Breast epithelium (tissue), 4 donors: ENCODE measurements around the gene SLC41A3. TPM values are rescaled to one million over a fixed set of nuclear protein-coding genes. Genes with fewer than 3 reads are reported as not detected.

Source experiments
- DNase-seq, 2 donors: peaks; one replicate each; pipeline ENCODE4 v3.0.0-alpha.2; 2019; ENCODE audit warnings: low spot score in 2 of 2
- H3K27ac ChIP-seq, 2 donors: fragments of 200-600 bp; sonication (generic) in 1 of 2; one replicate each; pipeline ENCODE4 v1.5.1; 2016 to 2019; ENCODE audit warnings: mild to moderate bottlenecking in 1 of 2
- H3K27me3 ChIP-seq, 2 donors: fragments of 200-600 bp; sonication (generic) in 1 of 2; one replicate each; pipeline versions ENCODE4 v1.5.1 to v1.6.0; 2017 to 2019; ENCODE audit warnings: control low read depth in 1 of 2, mild to moderate bottlenecking in 1 of 2
- H3K36me3 ChIP-seq: fragments of 200-600 bp; one replicate; pipeline ENCODE4 v1.5.1; 2019
- H3K4me1 ChIP-seq, 2 donors: fragments of 200-600 bp; sonication (generic); one replicate each; pipeline ENCODE4 v1.5.1; 2016 to 2019; ENCODE audit warnings: control low read depth in 1 of 2
- H3K4me3 ChIP-seq, 3 donors: fragments of 200-600 bp; sonication (generic); 1 replicate in 2 of 3; 2 replicates in 1 of 3; pipeline ENCODE4 v1.5.1; 2016 to 2019; ENCODE audit warnings: mild to moderate bottlenecking in 3 of 3, moderate library complexity in 2 of 3
- H3K9me3 ChIP-seq, 2 donors: fragments of 200-600 bp; sonication (generic) in 1 of 2; one replicate each; pipeline ENCODE4 v1.5.1; 2016 to 2019; ENCODE audit warnings: control low read depth in 1 of 2
- CTCF ChIP-seq, 3 donors: fragments of 450-650 bp; IDR thresholded peaks; one replicate each; pipeline ENCODE4 v1.5.1; 2016 to 2017; ENCODE audit warnings: antibody characterized with exemption in 3 of 3, mild to moderate bottlenecking in 3 of 3, moderate library complexity in 3 of 3
- POLR2A ChIP-seq: fragments of 450-650 bp; IDR thresholded peaks from one replicate; pipeline ENCODE4 v1.6.1; 2016; ENCODE audit warnings: antibody characterized with exemption, mild to moderate bottlenecking, moderate library complexity
- POLR2AphosphoS5 ChIP-seq, 3 donors: sonication (generic); formaldehyde crosslinking; IDR thresholded peaks; one replicate each; pipeline ENCODE4 v1.6.1; 2017; ENCODE audit warnings: antibody characterized with exemption in 3 of 3
- intact Hi-C: fragments of 100-400 bp; cut with DNase I; formaldehyde crosslinking; loops from one replicate; pipeline ENCODE4 v1.15.1; 2023; ENCODE audit warnings: low total_unique reads
- total RNA-seq, 3 donors: library from RNA; depleted of rRNA; stranded (reverse); fragments of >200 nt; gene quantifications; one replicate each; pipeline ENCODE4 v1.1.0, GENCODE V29; 2016

SLC41A3 gene
- total RNA-seq, 3 donors from 2014 or later: 42.6 to 53.7 (median 50.1) TPM

- TF ChIP-seq CTCF (IDR thresholded peaks at IDR 0.05) (no peak), POLR2A (no peak), POLR2AphosphoS5 (IDR thresholded peaks at IDR 0.05) (no peak)
Observed at GRCh38 chr3:126033051-126033745, 50.7 kb downstream of the SLC41A3 start.

GRCh38 chr3:126031981-126032471 lies 51.9 kb downstream of the SLC41A3 start:
- H3K4me3 ChIP-seq: no peak overlapping the region
- no peaks in the 10 kb centered on the region for H3K4me1 ChIP-seq

More at GRCh38 chr3:126033051-126033745, 50.7 kb downstream of the SLC41A3 start:
- Histone ChIP-seq H3K36me3 (no peaks in the 10 kb centered on the region), H3K4me3 (no peak overlapping the region), H3K27me3 (no peaks in the 10 kb centered on the region), H3K4me1 (no peaks in the 10 kb centered on the region), H3K9me3 (peaks cover 5% of the 10 kb centered on the region in 2 donors), H3K27ac (no peak overlapping the region)
- no peak for DNase-seq
- intact Hi-C loops: no loop called here

GRCh38 chr3:126030455-126030854 lies 53.5 kb downstream of the SLC41A3 start:
- intact Hi-C loops: no loop called here
- no peak overlapping the region for H3K27ac ChIP-seq
- DNase-seq: no peak
- no peak overlapping the region for H3K4me3 ChIP-seq
- H3K36me3 ChIP-seq: no peaks in the 10 kb centered on the region
- H3K27me3 ChIP-seq: no peaks in the 10 kb centered on the region
- no peaks in the 10 kb centered on the region for H3K4me1 ChIP-seq
- H3K9me3 ChIP-seq: peaks cover 8 to 10% of the 10 kb centered on the region in 2 donors
- TF ChIP-seq CTCF (IDR thresholded peaks at IDR 0.05): no peak
- TF ChIP-seq POLR2A: no peak
- TF ChIP-seq POLR2AphosphoS5 (IDR thresholded peaks at IDR 0.05): no peak

More at GRCh38 chr3:126031981-126032471, 51.9 kb downstream of the SLC41A3 start:
- Histone ChIP-seq H3K27ac (no peak overlapping the region), H3K36me3 (no peaks in the 10 kb centered on the region), H3K27me3 (no peaks in the 10 kb centered on the region), H3K9me3 (peaks cover 8 to 10% of the 10 kb centered on the region in 2 donors)
- TF ChIP-seq POLR2A (no peak), POLR2AphosphoS5 (IDR thresholded peaks at IDR 0.05) (no peak), CTCF (IDR thresholded peaks at IDR 0.05) (no peak)
- intact Hi-C loops: no loop called here
- DNase-seq: no peak

GRCh38 chr3:126029241-126029640 lies 54.7 kb downstream of the SLC41A3 start:
- Histone ChIP-seq H3K9me3 (peaks cover 8 to 10% of the 10 kb centered on the region in 2 donors), H3K27ac (no peak overlapping the region), H3K27me3 (no peaks in the 10 kb centered on the region), H3K36me3 (no peaks in the 10 kb centered on the region), H3K4me1 (no peaks in the 10 kb centered on the region), H3K4me3 (no peak overlapping the region)
- DNase-seq: no peak
- intact Hi-C loops: no loop called here
- TF ChIP-seq CTCF (IDR thresholded peaks at IDR 0.05) (no peak), POLR2A (no peak), POLR2AphosphoS5 (IDR thresholded peaks at IDR 0.05) (no peak)

GRCh38 chr3:126028096-126028495 lies 55.8 kb downstream of the SLC41A3 start:
- TF ChIP-seq CTCF (IDR thresholded peaks at IDR 0.05): no peak
- no peak for TF ChIP-seq POLR2A
- no peak for TF ChIP-seq POLR2AphosphoS5 (IDR thresholded peaks at IDR 0.05)
- no peaks in the 10 kb centered on the region for H3K36me3 ChIP-seq
- peaks cover 8 to 10% of the 10 kb centered on the region in 2 donors for H3K9me3 ChIP-seq
- H3K4me1 ChIP-seq: no peaks in the 10 kb centered on the region
- DNase-seq: no peak
- H3K4me3 ChIP-seq: no peak overlapping the region
- H3K27me3 ChIP-seq: no peaks in the 10 kb centered on the region
- H3K27ac ChIP-seq: no peak overlapping the region
- intact Hi-C loops: no loop called here
